Vagina (tissue), 2 donors: ENCODE measurements around the gene PELI2. TPM values are rescaled to one million over a fixed set of nuclear protein-coding genes. Genes with fewer than 3 reads are reported as not detected.

Experiments used
- DNase-seq, 2 donors: peaks; one replicate each; pipeline ENCODE4 v3.0.0-alpha.2; 2017; ENCODE audit errors: extremely low spot score in 2 of 2
- H3K27ac ChIP-seq: fragments of 200-600 bp; sonication (generic); one replicate; pipeline ENCODE4 v1.5.1; 2019
- H3K27me3 ChIP-seq: fragments of 200-600 bp; sonication (generic); one replicate; pipeline ENCODE4 v1.5.1; 2019
- H3K36me3 ChIP-seq, 2 donors: fragments of 200-600 bp; sonication (generic); one replicate each; pipeline ENCODE4 v1.5.1; 2017 to 2019
- H3K4me1 ChIP-seq: fragments of 200-600 bp; sonication (generic); one replicate; pipeline ENCODE4 v1.5.1; 2019
- H3K4me3 ChIP-seq, 2 donors: fragments of 200-600 bp; sonication (generic); 1 replicate in 1 of 2; 2 replicates in 1 of 2; pipeline ENCODE4 v1.5.1; 2016 to 2019
- H3K9me3 ChIP-seq: fragments of 200-600 bp; sonication (generic); one replicate; pipeline ENCODE4 v1.5.1; 2019
- POLR2A ChIP-seq, 2 donors: fragments of 450-650 bp; IDR thresholded peaks; one replicate each; pipeline ENCODE4 v1.6.1; 2017; ENCODE audit warnings: antibody characterized with exemption in 2 of 2, mild to moderate bottlenecking in 2 of 2, moderate library complexity in 2 of 2
- POLR2AphosphoS5 ChIP-seq, 2 donors: sonication (generic); formaldehyde crosslinking; IDR thresholded peaks; one replicate each; pipeline ENCODE4 v1.9.0; 2017; ENCODE audit warnings: antibody characterized with exemption in 2 of 2, mild to moderate bottlenecking in 2 of 2, low read depth in 1 of 2; ENCODE audit not compliant: insufficient read depth in 1 of 2
- intact Hi-C: fragments of 100-400 bp; cut with DNase I; formaldehyde crosslinking; loops from one replicate; pipeline ENCODE4 v1.15.1; 2023
- total RNA-seq: library from RNA; depleted of rRNA; stranded (reverse); fragments of >200 nt; gene quantifications from one replicate; pipeline ENCODE4 v1.2.3, GENCODE V29; 2016
- TF ChIP-seq, protein P1 (sequence below), 3 experiments: fragments of 450-650 bp in 2 of 3; fragments of 200-600 bp in 1 of 3; sonication (generic) in 1 of 3; IDR thresholded peaks; one replicate each; pipeline ENCODE4 v1.5.1; 2017 to 2019; ENCODE audit warnings: antibody characterized with exemption in 3 of 3, mild to moderate bottlenecking in 2 of 3, moderate library complexity in 2 of 3

Gene PELI2
- total RNA-seq, 1 donor from 2014 or later, result 9.6 TPM

DNA sequence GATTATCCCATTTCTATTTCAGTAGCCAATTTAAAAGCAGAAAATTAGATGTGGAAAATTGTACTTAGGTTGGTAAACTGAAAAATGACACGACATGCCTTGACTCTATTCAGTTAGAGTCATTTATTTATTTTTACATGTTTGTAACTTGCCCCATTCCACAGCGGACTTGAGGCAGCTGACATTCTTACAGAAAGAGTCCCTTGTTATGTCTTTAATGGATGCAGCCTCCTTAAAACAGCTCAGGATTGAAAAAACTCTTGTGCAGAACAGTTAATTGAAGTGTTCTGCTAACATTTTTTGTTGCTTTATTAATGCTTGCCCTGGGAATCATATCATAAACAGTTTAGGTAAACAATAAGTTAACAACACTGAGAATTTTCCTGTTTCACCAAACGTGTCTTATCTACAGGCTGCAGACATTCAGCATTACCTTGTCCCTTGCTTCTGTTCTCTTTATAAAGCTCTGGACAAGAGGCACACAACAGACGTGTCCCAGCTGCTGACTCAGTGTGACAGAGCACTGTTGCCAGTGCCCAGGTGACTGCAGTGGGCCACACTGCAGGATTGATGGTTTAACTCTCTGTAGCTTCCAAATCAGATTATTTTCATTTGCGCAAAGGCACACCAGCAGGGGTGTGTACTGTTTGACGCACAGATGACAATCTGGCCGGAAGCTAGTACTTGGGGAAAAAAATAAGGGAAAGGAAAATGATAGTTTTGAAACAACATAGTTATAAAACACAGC is 101.6 kb downstream of the PELI2 start:
- DNase-seq, result no peak
- Histone ChIP-seq H3K36me3 (no peaks in the 10 kb centered on the region), H3K9me3 (no peaks in the 10 kb centered on the region), H3K4me1 (peaks cover 40% of the 10 kb centered on the region), H3K4me3 (no peak overlapping the region), H3K27ac (no peak overlapping the region), H3K27me3 (no peaks in the 10 kb centered on the region)
- TF ChIP-seq, protein P1, sequence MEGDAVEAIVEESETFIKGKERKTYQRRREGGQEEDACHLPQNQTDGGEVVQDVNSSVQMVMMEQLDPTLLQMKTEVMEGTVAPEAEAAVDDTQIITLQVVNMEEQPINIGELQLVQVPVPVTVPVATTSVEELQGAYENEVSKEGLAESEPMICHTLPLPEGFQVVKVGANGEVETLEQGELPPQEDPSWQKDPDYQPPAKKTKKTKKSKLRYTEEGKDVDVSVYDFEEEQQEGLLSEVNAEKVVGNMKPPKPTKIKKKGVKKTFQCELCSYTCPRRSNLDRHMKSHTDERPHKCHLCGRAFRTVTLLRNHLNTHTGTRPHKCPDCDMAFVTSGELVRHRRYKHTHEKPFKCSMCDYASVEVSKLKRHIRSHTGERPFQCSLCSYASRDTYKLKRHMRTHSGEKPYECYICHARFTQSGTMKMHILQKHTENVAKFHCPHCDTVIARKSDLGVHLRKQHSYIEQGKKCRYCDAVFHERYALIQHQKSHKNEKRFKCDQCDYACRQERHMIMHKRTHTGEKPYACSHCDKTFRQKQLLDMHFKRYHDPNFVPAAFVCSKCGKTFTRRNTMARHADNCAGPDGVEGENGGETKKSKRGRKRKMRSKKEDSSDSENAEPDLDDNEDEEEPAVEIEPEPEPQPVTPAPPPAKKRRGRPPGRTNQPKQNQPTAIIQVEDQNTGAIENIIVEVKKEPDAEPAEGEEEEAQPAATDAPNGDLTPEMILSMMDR (IDR thresholded peaks at IDR 0.05), result no peak
- TF ChIP-seq POLR2AphosphoS5 (IDR thresholded peaks at IDR 0.05; ENCODE audit: insufficient read depth in 1 of 2, low read depth in 1 of 2), result no peak
- intact Hi-C loops, result no loop called here

DNA sequence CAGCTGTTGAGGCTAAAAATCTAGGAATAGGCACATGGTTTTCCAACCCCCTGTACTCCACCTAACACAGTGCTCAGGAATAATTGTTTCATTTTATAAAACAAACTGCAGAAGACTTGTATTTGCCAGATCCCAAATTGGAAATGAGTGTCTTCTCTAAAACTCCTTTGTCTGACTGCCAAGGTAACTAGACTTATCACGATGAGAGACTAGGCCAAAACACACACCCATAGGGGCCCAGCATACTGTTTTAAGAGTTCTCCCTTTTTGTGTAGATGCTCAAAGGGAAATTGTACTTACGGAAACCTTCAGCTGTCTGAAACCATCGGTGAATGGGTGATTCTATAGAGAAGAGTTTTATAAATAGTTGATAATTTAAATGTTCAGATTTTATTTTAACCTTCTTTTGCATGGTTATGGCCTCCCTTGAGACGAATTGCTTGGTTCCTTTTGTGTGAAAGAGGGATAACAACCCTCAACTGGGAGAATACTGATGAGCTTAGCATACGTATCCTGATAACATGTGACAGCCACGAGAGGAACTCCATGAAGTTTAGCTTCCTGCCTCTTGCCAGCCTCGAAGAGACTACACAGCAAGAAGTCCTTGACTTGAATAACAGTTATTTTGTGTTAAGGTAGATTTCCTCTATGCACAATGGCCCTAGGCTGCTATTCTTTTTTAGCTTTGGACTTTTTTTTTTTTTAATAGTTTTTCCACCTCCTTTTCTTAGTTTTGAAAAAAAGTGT is 103.3 kb downstream of the PELI2 start:
- Histone ChIP-seq H3K4me3 (no peak overlapping the region), H3K27ac (no peak overlapping the region), H3K36me3 (no peaks in the 10 kb centered on the region), H3K27me3 (no peaks in the 10 kb centered on the region), H3K9me3 (no peaks in the 10 kb centered on the region), H3K4me1 (peaks cover 29% of the 10 kb centered on the region)
- intact Hi-C loops, result no loop called here
- TF ChIP-seq POLR2AphosphoS5 (IDR thresholded peaks at IDR 0.05; ENCODE audit: insufficient read depth in 1 of 2, low read depth in 1 of 2) (no peak), POLR2A (IDR thresholded peaks at IDR 0.05) (no peak)
- TF ChIP-seq, protein P1 (IDR thresholded peaks at IDR 0.05), result no peak
- DNase-seq, result no peak

DNA sequence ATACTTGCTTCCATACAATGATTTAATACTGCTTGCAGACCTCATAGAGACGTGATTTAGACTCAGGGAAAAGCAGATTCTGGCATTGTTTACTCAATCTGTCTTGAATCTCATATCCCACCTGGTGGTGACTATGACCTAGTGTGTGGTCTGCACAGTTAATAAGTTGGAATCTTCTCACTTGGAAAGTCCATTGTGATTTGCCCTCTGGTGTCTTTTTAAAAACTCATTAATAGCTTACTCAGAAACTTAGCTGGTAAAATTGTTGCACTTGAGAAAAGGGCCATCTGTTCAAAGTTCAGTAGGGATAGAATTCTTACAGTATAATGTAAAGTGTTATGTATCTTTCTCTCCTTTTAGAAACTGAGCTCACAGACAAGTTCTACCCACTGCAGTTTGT is 106.0 kb downstream of the PELI2 start:
- no peaks in the 10 kb centered on the region for H3K27me3 ChIP-seq
- no peak overlapping the region for H3K4me3 ChIP-seq
- no peak for DNase-seq
- no peaks in the 10 kb centered on the region for H3K36me3 ChIP-seq
- no peak for TF ChIP-seq POLR2AphosphoS5 (IDR thresholded peaks at IDR 0.05; ENCODE audit: insufficient read depth in 1 of 2, low read depth in 1 of 2)
- TF ChIP-seq, protein P1 (IDR thresholded peaks at IDR 0.05), result no peak
- no peak for TF ChIP-seq POLR2A (IDR thresholded peaks at IDR 0.05)
- no peak overlapping the region for H3K27ac ChIP-seq
- intact Hi-C loops, result no loop called here
- no peaks in the 10 kb centered on the region for H3K9me3 ChIP-seq
- peaks cover 20% of the 10 kb centered on the region for H3K4me1 ChIP-seq

DNA sequence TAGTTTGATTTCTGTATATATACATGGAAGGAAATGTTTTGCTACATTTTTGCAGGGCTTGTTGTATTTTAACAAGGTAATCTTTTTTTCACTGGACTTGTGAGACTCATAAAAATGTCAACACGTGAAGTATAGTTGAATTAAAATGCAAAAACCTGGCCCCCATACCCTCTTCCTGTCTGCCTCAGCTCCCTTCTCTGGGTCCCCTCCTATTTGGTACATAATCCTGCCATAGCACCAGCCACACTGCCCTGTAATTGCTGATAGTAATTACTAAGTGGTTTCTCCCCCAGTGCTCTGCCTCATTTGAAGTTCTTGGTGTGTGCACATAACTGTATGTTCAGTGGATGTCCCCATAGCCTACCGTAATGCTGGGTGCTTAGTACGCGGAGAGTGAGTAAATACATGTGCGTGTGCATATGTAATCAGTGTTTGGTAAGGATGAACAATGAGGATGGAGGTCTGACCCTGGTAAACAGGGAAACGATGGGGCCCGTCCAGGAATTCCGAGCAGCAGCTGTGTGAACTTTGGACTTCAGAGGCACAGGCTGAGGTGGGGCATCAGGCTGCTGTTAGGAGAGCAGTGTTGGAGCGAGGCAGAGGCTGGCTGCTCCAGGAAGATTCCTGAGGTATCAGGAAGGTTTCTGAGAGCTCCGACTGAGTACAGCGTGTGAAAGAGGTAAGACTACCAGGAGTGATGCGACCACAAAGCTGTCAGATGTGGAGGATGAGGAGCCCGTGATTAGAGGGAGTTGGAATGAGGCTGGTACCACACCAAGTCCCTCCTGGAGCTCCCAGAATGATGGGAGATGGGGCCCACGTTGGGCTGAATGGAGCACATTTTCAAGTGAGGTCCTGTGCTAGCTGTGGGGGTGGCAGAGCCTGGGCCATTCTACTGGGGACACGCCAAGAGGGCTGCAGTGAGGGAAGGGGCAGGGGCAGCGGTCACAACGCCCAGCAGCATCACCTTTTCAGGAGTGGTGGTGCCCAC is 106.8 kb downstream of the PELI2 start:
- H3K27me3 ChIP-seq, result no peaks in the 10 kb centered on the region
- intact Hi-C loops, result no loop called here
- TF ChIP-seq, protein P1 (IDR thresholded peaks at IDR 0.05), result no peak
- TF ChIP-seq POLR2A (IDR thresholded peaks at IDR 0.05) (no peak), POLR2AphosphoS5 (IDR thresholded peaks at IDR 0.05; ENCODE audit: insufficient read depth in 1 of 2, low read depth in 1 of 2) (no peak)
- no peak for DNase-seq
- H3K9me3 ChIP-seq, result no peaks in the 10 kb centered on the region
- H3K4me3 ChIP-seq, result no peak overlapping the region
- H3K4me1 ChIP-seq, result peaks cover 13% of the 10 kb centered on the region
- H3K36me3 ChIP-seq, result no peaks in the 10 kb centered on the region
- no peak overlapping the region for H3K27ac ChIP-seq
